IMR-90 (cell line): ENCODE measurements around the gene ATP6V1G1.

Experiments
- BHLHE40 ChIP-seq: fragments of 150-350 bp; IDR thresholded peaks from 2 replicates; pipeline ENCODE4 v1.6.1; 2016; ENCODE audit warnings: mild to moderate bottlenecking, low read depth, low read length
- CEBPB ChIP-seq: IDR thresholded peaks from 2 replicates; pipeline ENCODE4 v1.6.1; 2012; ENCODE audit warnings: low read depth, low read length, improper control_type of control experiment
- CTCF ChIP-seq: conservative IDR thresholded peaks from 2 replicates; pipeline ENCODE4 v1.5.1; 2012; ENCODE audit warnings: mild to moderate bottlenecking, low read depth, low read length, improper control_type of control experiment
- FOS ChIP-seq: fragments of 150-350 bp; IDR thresholded peaks from 2 replicates; pipeline ENCODE4 v1.6.1; 2016; ENCODE audit warnings: low read depth, low read length
- MAFK ChIP-seq: IDR thresholded peaks from 2 replicates; pipeline ENCODE4 v1.6.1; 2012; ENCODE audit warnings: low read depth, low read length, improper control_type of control experiment
- MAZ ChIP-seq: IDR thresholded peaks from 2 replicates; pipeline ENCODE4 v1.6.1; 2012; ENCODE audit warnings: low read depth, mild to moderate bottlenecking, low read length, improper control_type of control experiment, moderate library complexity, borderline replicate concordance
- MXI1 ChIP-seq: IDR thresholded peaks from 2 replicates; pipeline ENCODE4 v1.6.1; 2012; ENCODE audit warnings: low read depth, mild to moderate bottlenecking, low read length, moderate library complexity, borderline replicate concordance
- NFE2L2 ChIP-seq: fragments of 150-350 bp; IDR thresholded peaks from 2 replicates; pipeline ENCODE4 v1.6.1; 2016; ENCODE audit warnings: low read depth, mild to moderate bottlenecking, low read length
- POLR2A ChIP-seq: IDR thresholded peaks from 2 replicates; pipeline ENCODE4 v1.6.1; 2012; ENCODE audit warnings: mild to moderate bottlenecking, low read depth, low read length
- RAD21 ChIP-seq: IDR thresholded peaks from 2 replicates; pipeline ENCODE4 v1.6.1; 2012; ENCODE audit warnings: low read length, improper control_type of control experiment
- RCOR1 ChIP-seq: IDR thresholded peaks from 2 replicates; pipeline ENCODE4 v1.6.1; 2012; ENCODE audit warnings: mild to moderate bottlenecking, low read length, improper control_type of control experiment; ENCODE audit not compliant: insufficient replicate concordance
- RFX5 ChIP-seq: IDR thresholded peaks from 2 replicates; pipeline ENCODE4 v1.8.0; 2012; ENCODE audit warnings: low read depth, mild to moderate bottlenecking, low read length, moderate library complexity
- SMC3 ChIP-seq: fragments of 150-350 bp; IDR thresholded peaks from 2 replicates; pipeline ENCODE4 v1.6.1; 2016; ENCODE audit warnings: low read depth, mild to moderate bottlenecking, antibody characterized with exemption, low read length, moderate library complexity
- USF2 ChIP-seq: fragments of 150-350 bp; IDR thresholded peaks from 2 replicates; pipeline ENCODE4 v1.6.1; 2017; ENCODE audit warnings: mild to moderate bottlenecking, antibody characterized with exemption, low read length, low read depth

GRCh38 chr9:114643896-114644295, 56.3 kb downstream of the ATP6V1G1 start:
- TF ChIP-seq CTCF (no peak), CEBPB (no peak), BHLHE40 (no peak), RCOR1 (no peak), NFE2L2 (no peak), SMC3 (no peak), POLR2A (no peak), MAFK (no peak), FOS (no peak), RAD21 (no peak), MAZ (no peak), RFX5 (no peak), MXI1 (no peak), USF2 (no peak)
